BLaER1 treated with 17β-estradiol and CSF1 and Interleukin-3, amounts not matched to agents 10 nM and 100 nM (cell line): ENCODE data around the gene ITIH4.

Source experiments
- H3K27ac ChIP-seq, 11 experiments: shearing (Covaris generic); formaldehyde crosslinking; 2 replicates each; pipeline ENCODE4 v1.8.1; 2022
- H3K27me3 ChIP-seq, 11 experiments: shearing (Covaris generic); formaldehyde crosslinking; 2 replicates each; pipeline ENCODE4 v1.8.1; 2022
- H3K36me3 ChIP-seq, 11 experiments: shearing (Covaris generic); formaldehyde crosslinking; 2 replicates each; pipeline ENCODE4 v1.8.1; 2022
- H3K4me1 ChIP-seq, 10 experiments: shearing (Covaris generic); formaldehyde crosslinking; 2 replicates each; pipeline ENCODE4 v1.8.1; 2022
- H3K4me2 ChIP-seq, 11 experiments: shearing (Covaris generic); formaldehyde crosslinking; 2 replicates each; pipeline ENCODE4 v1.8.1; 2022
- H3K4me3 ChIP-seq, 10 experiments: shearing (Covaris generic); formaldehyde crosslinking; 2 replicates each; pipeline ENCODE4 v1.8.1; 2022
- H3K9ac ChIP-seq, 11 experiments: shearing (Covaris generic); formaldehyde crosslinking; 2 replicates each; pipeline ENCODE4 v1.8.1; 2022
- H3K9me3 ChIP-seq, 11 experiments: shearing (Covaris generic); formaldehyde crosslinking; replicated peaks in 1 of 11; 2 replicates each; pipeline ENCODE4 v1.8.1; 2022
- H4K20me1 ChIP-seq, 11 experiments: shearing (Covaris generic); formaldehyde crosslinking; 2 replicates each; pipeline ENCODE4 v1.8.1; 2022
- Cebpa-rat ChIP-seq, 11 experiments: shearing (Covaris generic); IDR thresholded peaks; 2 replicates each; pipeline ENCODE4 v1.8.1; 2022

ITIH4 gene

GRCh38 chr3:52787246-52787645, 43.2 kb downstream of the ITIH4 start:
- Histone ChIP-seq H3K36me3 (no peaks in the 10 kb centered on the region), H3K27ac (no peak overlapping the region), H3K4me3 (no peak overlapping the region), H3K27me3 (peaks cover 0 to 4% (median 0%) of the 10 kb centered on the region in 11 experiments; a peak in 2 of 22 replicates), H3K4me1 (peaks cover under 1 to 46% (median 34%) of the 10 kb centered on the region in 10 experiments; a peak in 18 of 20 replicates), H3K9ac (no peak overlapping the region), H4K20me1 (no peaks in the 10 kb centered on the region), H3K4me2 (no peak overlapping the region), H3K9me3 (no peaks in the 10 kb centered on the region)
- TF ChIP-seq Cebpa-rat (IDR thresholded peaks at IDR 0.05), result no peak

- peaks cover 8 to 46% (median 33%) of the 10 kb centered on the region in 10 experiments; a peak in 19 of 20 replicates for H3K4me1 ChIP-seq
- no peak overlapping the region for H3K27ac ChIP-seq
- peaks cover 0 to 4% (median 0%) of the 10 kb centered on the region in 11 experiments; a peak in 2 of 22 replicates for H3K27me3 ChIP-seq
- no peak for TF ChIP-seq Cebpa-rat (IDR thresholded peaks at IDR 0.05)
- H3K9ac ChIP-seq, result no peak overlapping the region
- no peak overlapping the region for H3K4me3 ChIP-seq
- no peaks in the 10 kb centered on the region for H3K9me3 ChIP-seq
- no peaks in the 10 kb centered on the region for H4K20me1 ChIP-seq
- no peak overlapping the region for H3K4me2 ChIP-seq
- no peaks in the 10 kb centered on the region for H3K36me3 ChIP-seq
These were observed 43.9 kb downstream of the ITIH4 start for GRCh38 chr3:52786330-52787215.

- no peaks in the 10 kb centered on the region for H3K27me3 ChIP-seq
- no peak for TF ChIP-seq Cebpa-rat (IDR thresholded peaks at IDR 0.05)
- H3K4me2 ChIP-seq, result no peak overlapping the region; a peak in 1 of 22 replicates
- H3K27ac ChIP-seq, result no peak overlapping the region
- no peaks in the 10 kb centered on the region for H4K20me1 ChIP-seq
- H3K9ac ChIP-seq, result no peak overlapping the region
- H3K4me3 ChIP-seq, result no peak overlapping the region
- peaks cover 12 to 35% (median 26%) of the 10 kb centered on the region in 10 experiments for H3K4me1 ChIP-seq
- H3K9me3 ChIP-seq, result no peaks in the 10 kb centered on the region
- no peaks in the 10 kb centered on the region for H3K36me3 ChIP-seq
These were observed 45.4 kb downstream of the ITIH4 start for GRCh38 chr3:52784931-52785590.

- no peaks in the 10 kb centered on the region for H4K20me1 ChIP-seq
- H3K4me1 ChIP-seq, result peaks cover 12 to 35% (median 32%) of the 10 kb centered on the region in 10 experiments
- H3K4me2 ChIP-seq, result no peak overlapping the region
- no peak for TF ChIP-seq Cebpa-rat (IDR thresholded peaks at IDR 0.05)
- no peak overlapping the region for H3K27ac ChIP-seq
- H3K9me3 ChIP-seq, result no peaks in the 10 kb centered on the region
- H3K4me3 ChIP-seq, result no peak overlapping the region
- no peak overlapping the region for H3K9ac ChIP-seq
- H3K27me3 ChIP-seq, result no peaks in the 10 kb centered on the region
- H3K36me3 ChIP-seq, result no peaks in the 10 kb centered on the region
These were observed 46.4 kb downstream of the ITIH4 start for GRCh38 chr3:52784021-52784621.

- no peaks in the 10 kb centered on the region for H3K27me3 ChIP-seq
- H3K4me2 ChIP-seq, result no peak overlapping the region
- peaks cover 14 to 42% (median 37%) of the 10 kb centered on the region in 10 experiments for H3K4me1 ChIP-seq
- no peaks in the 10 kb centered on the region for H4K20me1 ChIP-seq
- no peak for TF ChIP-seq Cebpa-rat (IDR thresholded peaks at IDR 0.05)
- no peaks in the 10 kb centered on the region for H3K9me3 ChIP-seq
- H3K9ac ChIP-seq, result no peak overlapping the region
- no peak overlapping the region for H3K4me3 ChIP-seq
- no peaks in the 10 kb centered on the region for H3K36me3 ChIP-seq
- H3K27ac ChIP-seq, result no peak overlapping the region
These were observed 47.3 kb downstream of the ITIH4 start for GRCh38 chr3:52783211-52783555.

- H3K4me3 ChIP-seq, result no peak overlapping the region
- no peaks in the 10 kb centered on the region for H3K9me3 ChIP-seq
- H3K9ac ChIP-seq, result no peak overlapping the region
These were observed 47.9 kb downstream of the ITIH4 start for GRCh38 chr3:52782412-52783210.

GRCh38 chr3:52781741-52782140, 48.7 kb downstream of the ITIH4 start:
- Histone ChIP-seq H3K27me3 (no peaks in the 10 kb centered on the region), H3K4me3 (no peak overlapping the region)

More at GRCh38 chr3:52782412-52783210, 47.9 kb downstream of the ITIH4 start:
- peaks cover 14 to 45% (median 40%) of the 10 kb centered on the region in 10 experiments for H3K4me1 ChIP-seq
- no peak overlapping the region for H3K27ac ChIP-seq
- H4K20me1 ChIP-seq, result no peaks in the 10 kb centered on the region
- TF ChIP-seq Cebpa-rat (IDR thresholded peaks at IDR 0.05), result no peak
- H3K27me3 ChIP-seq, result no peaks in the 10 kb centered on the region
- H3K36me3 ChIP-seq, result no peaks in the 10 kb centered on the region
- no peak overlapping the region; a peak in 1 of 22 replicates for H3K4me2 ChIP-seq

GRCh38 chr3:52779837-52780585, 50.5 kb downstream of the ITIH4 start:
- H3K4me2 ChIP-seq, result peak overlapping the region; percentile 34 to 83 (median 58); a peak in 21 of 22 replicates
- peak overlapping the region in 9 of 11 experiments; percentile 35 to 66 (median 56); a peak in 17 of 22 replicates for H3K27ac ChIP-seq
- no peaks in the 10 kb centered on the region for H3K27me3 ChIP-seq
- H3K4me3 ChIP-seq, result no peak overlapping the region
- H3K36me3 ChIP-seq, result no peaks in the 10 kb centered on the region
- no peaks in the 10 kb centered on the region for H4K20me1 ChIP-seq
- no peak for TF ChIP-seq Cebpa-rat (IDR thresholded peaks at IDR 0.05)
- peak overlapping the region in 3 of 11 experiments; percentile 3 to 50 (median 18); a peak in 1 of 22 replicates for H3K9ac ChIP-seq
- H3K9me3 ChIP-seq, result no peaks in the 10 kb centered on the region
- H3K4me1 ChIP-seq, result peaks cover 20 to 55% (median 45%) of the 10 kb centered on the region in 10 experiments

More at GRCh38 chr3:52781741-52782140, 48.7 kb downstream of the ITIH4 start:
- peak overlapping the region in 5 of 11 experiments; percentile 1 to 28 (median 16); a peak in 6 of 22 replicates for H3K4me2 ChIP-seq
- H4K20me1 ChIP-seq, result no peaks in the 10 kb centered on the region
- no peak for TF ChIP-seq Cebpa-rat (IDR thresholded peaks at IDR 0.05)
- no peaks in the 10 kb centered on the region for H3K9me3 ChIP-seq
- no peaks in the 10 kb centered on the region for H3K36me3 ChIP-seq
- H3K9ac ChIP-seq, result no peak overlapping the region
- peaks cover 14 to 45% (median 38%) of the 10 kb centered on the region in 10 experiments for H3K4me1 ChIP-seq
- H3K27ac ChIP-seq, result no peak overlapping the region
